HEK293 (cell line): ENCODE measurements around the gene CRELD1.

Experiments
- CTCF ChIP-seq: fragments of 450-650 bp; formaldehyde crosslinking; IDR thresholded peaks from 2 replicates; pipeline ENCODE4 v1.5.1; 2016; ENCODE audit warnings: missing biosample characterization, missing genetic modification characterization
- ZSCAN30 ChIP-seq: fragments of 450-650 bp; IDR thresholded peaks from 2 replicates; pipeline ENCODE4 v1.5.1; 2018; ENCODE audit warnings: missing biosample characterization, mild to moderate bottlenecking, missing genetic modification characterization, moderate library complexity

DNA sequence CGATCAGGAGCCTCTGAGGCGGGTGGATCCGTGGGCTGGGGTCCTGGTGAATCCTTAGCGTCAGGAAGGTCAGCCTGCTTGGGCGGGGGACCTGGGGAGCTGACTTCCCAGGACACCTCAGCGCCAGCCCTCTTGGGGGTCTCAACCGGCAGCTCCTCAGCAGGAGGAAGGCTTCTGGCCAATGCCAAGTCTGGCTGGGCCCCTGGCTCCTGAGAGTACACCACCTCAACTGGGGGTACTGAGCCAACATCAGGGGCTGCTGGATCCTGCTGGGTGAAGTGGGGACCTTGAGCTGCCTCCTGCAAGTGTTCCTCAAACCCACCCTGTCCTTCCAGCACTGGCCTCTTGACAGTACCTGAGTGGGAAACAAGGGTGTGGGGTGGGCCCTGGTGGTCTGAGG lies 15.5 kb downstream of the CRELD1 start:
- no peak for TF ChIP-seq ZSCAN30 (tag by site-specific recombination)
- TF ChIP-seq CTCF, result no peak
